ENCODE results near the gene KIFC1. TPM values are rescaled to one million over a fixed set of nuclear protein-coding genes. Genes with fewer than 3 reads are reported as not detected.

KIFC1 gene
- polyA plus RNA-seq, 1 of the 3 experiments (the other 2 are of a cell fraction): 35.9 TPM

DNA sequence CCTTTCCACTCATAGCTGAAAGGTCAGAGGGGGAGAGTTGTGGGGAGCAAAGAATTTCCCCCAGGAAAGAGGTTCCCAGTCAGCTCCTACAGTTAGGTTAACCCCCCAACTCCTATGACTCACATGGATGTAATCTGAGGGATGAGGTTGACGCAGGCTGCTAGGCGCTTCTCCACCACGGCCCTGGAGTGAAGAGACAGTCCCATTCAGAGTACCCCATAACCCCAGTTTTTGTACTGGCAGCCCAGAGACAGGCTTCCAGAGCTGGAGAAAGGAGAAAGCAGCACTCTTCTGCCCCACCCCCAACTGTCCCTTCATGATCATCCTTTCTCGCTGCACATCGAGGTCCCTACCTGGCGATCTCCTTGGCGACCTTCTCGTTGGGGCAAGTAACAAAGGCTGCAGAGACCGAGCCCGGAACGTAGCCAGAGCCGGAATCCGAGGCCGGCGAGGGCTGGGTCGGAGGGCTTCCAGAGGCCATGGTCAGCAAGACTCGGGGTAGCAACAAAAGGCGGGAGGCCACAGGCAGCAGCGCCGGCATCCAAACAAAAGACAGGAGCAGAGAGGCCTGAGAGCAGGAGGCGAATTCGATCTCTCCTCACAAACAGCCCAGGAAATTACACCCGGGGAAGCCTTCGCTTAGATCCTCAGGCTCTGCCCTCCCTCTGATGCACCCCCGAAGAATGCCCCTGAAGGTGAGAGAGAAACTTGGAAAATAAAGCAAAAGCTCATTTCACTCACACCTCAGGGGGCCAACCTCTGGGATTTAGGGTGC lies 25.7 kb downstream of the KIFC1 start:
- Histone ChIP-seq H3K9me3 (no peaks in the 10 kb centered on the region), H3K4me3 (ENCODE audit: low read depth in 2 of 2, low read length in 1 of 2) (peak overlapping the region; percentile 68 to 87), H3K9me2 (no peaks in the 10 kb centered on the region), H3K27ac (ENCODE audit: low read depth in 2 of 2, low read length in 1 of 2) (peak overlapping the region; percentile 90 to 91), H3K27me3 (ENCODE audit: insufficient read depth) (no peaks in the 10 kb centered on the region), H3K4me2 (peak overlapping the region; percentile 94), H3K9ac (peak overlapping the region; percentile 87), H3K4me1 (ENCODE audit: control insufficient read depth in 1 of 2, insufficient read depth in 2 of 2, low read depth in 1 of 2, low read length in 1 of 2) (peaks cover 22 to 46% of the 10 kb centered on the region in 2 experiments), H3K36me3 (replicated peaks in 1 of 2; ENCODE audit: control insufficient read depth in 1 of 2, insufficient read depth in 2 of 2, low read length in 1 of 2) (peaks cover 18 to 42% of the 10 kb centered on the region in 2 experiments), H4K20me1 (ENCODE audit: insufficient read depth) (0 out of 2 replicates have a peak, but pooled peaks cover 5% of the 10 kb centered on the region), H3F3A (replicated peaks; ENCODE audit: insufficient read depth) (peaks cover 18% of the 10 kb centered on the region), H3K79me2 (ENCODE audit: insufficient read depth) (peaks cover 53% of the 10 kb centered on the region), H2AFZ (ENCODE audit: low read depth) (peak overlapping the region; percentile 61; the same call in 1 of the 2 replicates)
- no peak for DNase-seq
- WGBS (ENCODE audit: low lambda C conversion rate): 1% methylated on average over 25 of the region's 25 CpGs
- ChIA-PET CTCF (interaction anchor here (0.7 to 2.4 kb wide), 5 partner anchors 9 to 27 kb away, joined by 4 to 12 read pairs (median 6); no protein-coding TSS in a partner anchor), POLR2A (interaction anchor here (0.6 to 2.0 kb wide), 3 partner anchors 37 to 1519 kb away, joined by 3 to 8 read pairs (median 3); partner anchors contain the start of genes RPS18, VPS52 and ZBTB9)
- peak; percentile 86; the same call in 1 of the 2 replicates for TF ChIP-seq SIN3A (IDR thresholded peaks at IDR 0.05; ENCODE audit: borderline replicate concordance, low read depth, low read length)
- peak; percentile 64; the same call in 1 of the 2 replicates for TF ChIP-seq JUND (IDR thresholded peaks at IDR 0.05)
- no peak for TF ChIP-seq SMC3 (IDR thresholded peaks at IDR 0.05; ENCODE audit: low read depth, low read length)
- no peak for TF ChIP-seq EZH2phosphoT487 (IDR thresholded peaks at IDR 0.05; ENCODE audit: borderline replicate concordance, low read depth)
- peak; percentile 86; the same call in 1 of the 2 replicates for TF ChIP-seq FOSL2 (IDR thresholded peaks at IDR 0.05; ENCODE audit: borderline replicate concordance, low read depth)
- no peak for TF ChIP-seq RFX5 (IDR thresholded peaks at IDR 0.05; ENCODE audit: low read length)
- no peak for TF ChIP-seq NRF1 (IDR thresholded peaks at IDR 0.05; ENCODE audit: low read depth, low read length)
- TF ChIP-seq PBX3 (IDR thresholded peaks at IDR 0.05): 0 out of 2 replicates have a peak, but pooled peaks have one; percentile 2
- TF ChIP-seq MAX (IDR thresholded peaks at IDR 0.05; ENCODE audit: low read depth): no peak

DNA sequence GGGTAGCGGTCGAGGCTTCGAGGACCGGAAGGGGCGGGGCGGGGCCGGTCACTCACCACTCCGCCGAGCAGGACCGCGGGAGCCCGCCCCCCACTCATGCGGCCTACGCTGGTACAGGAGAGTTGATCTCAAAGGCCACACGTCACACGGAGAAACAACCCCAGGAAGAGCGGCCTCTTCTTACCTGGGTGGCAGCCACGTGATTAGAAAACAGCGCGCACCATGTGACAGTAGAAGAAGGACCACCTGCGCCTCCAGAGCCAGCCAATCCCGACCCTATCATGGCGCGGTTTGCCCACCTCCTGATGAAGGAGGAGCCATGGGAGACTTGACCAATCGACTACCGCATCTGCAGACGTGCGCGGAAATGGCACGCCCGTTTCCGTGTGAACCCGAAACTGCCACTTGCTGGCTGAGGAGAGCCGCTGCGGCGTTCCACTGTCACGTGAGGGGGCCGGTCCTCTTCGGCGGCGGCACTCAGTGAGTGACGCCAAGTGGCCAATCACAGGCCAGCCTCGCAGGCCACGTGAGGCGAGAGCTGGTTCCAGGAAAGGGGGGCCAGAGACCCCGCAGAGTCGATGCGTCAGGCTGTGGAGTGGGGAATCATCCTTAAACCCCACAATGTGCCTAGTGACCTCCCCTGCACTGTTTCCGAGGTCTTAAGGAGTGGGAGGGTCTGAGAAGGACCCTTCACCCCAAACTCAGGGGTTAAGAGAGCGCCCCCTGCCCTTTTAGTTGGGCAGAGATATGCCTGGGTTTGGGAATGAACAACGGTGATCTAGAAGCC lies 26.5 kb downstream of the KIFC1 start, which contains the start of gene CUTA:
CUTA (minus strand) TSS at position 205 of the 787 bp plus-strand sequence; CDS start at position 98, 107 bp downstream.
- Histone ChIP-seq H3K4me2 (peak within 1 kb of the TSS; percentile 94), H3K27ac (ENCODE audit: low read depth in 2 of 2, low read length in 1 of 2) (peak within 1 kb of the TSS; percentile 91 to 94), H3K79me2 (ENCODE audit: insufficient read depth) (peaks cover 45% of the 10 kb centered on the region), H3K9me2 (no peaks in the 10 kb centered on the region), H3K27me3 (ENCODE audit: insufficient read depth) (no peaks in the 10 kb centered on the region), H3K4me3 (ENCODE audit: low read depth in 2 of 2, low read length in 1 of 2) (peak within 1 kb of the TSS; percentile 68 to 87), H4K20me1 (ENCODE audit: insufficient read depth) (0 out of 2 replicates have a peak, but pooled peaks cover 5% of the 10 kb centered on the region), H2AFZ (ENCODE audit: low read depth) (peak within 1 kb of the TSS; percentile 72; the same call in 1 of the 2 replicates), H3K4me1 (ENCODE audit: control insufficient read depth in 1 of 2, insufficient read depth in 2 of 2, low read depth in 1 of 2, low read length in 1 of 2) (peaks cover 22 to 44% of the 10 kb centered on the region in 2 experiments), H3K36me3 (replicated peaks in 1 of 2; ENCODE audit: control insufficient read depth in 1 of 2, insufficient read depth in 2 of 2, low read length in 1 of 2) (peaks cover 11 to 35% of the 10 kb centered on the region in 2 experiments), H3K9ac (peak within 1 kb of the TSS; percentile 87), H3F3A (replicated peaks; ENCODE audit: insufficient read depth) (peaks cover 13% of the 10 kb centered on the region), H3K9me3 (no peaks in the 10 kb centered on the region)
- ChIA-PET CTCF (interaction anchor here (0.6 to 2.4 kb wide), 9 partner anchors 8 to 283 kb away, joined by 3 to 12 read pairs (median 5); no protein-coding TSS in a partner anchor), POLR2A (interaction anchor here (0.5 to 2.0 kb wide), 8 partner anchors 13 to 1520 kb away, joined by 3 to 8 read pairs (median 3); partner anchors contain the start of genes RPS18, VPS52 and ZBTB9)
- DNase-seq: peak; percentile 92
- WGBS (ENCODE audit: low lambda C conversion rate): 2% methylated on average over 31 of the region's 51 CpGs
- TF ChIP-seq SIN3A (IDR thresholded peaks at IDR 0.05; ENCODE audit: borderline replicate concordance, low read depth, low read length) (0 out of 2 replicates have a peak, but pooled peaks have one; percentile 34), SMC3 (IDR thresholded peaks at IDR 0.05; ENCODE audit: low read depth, low read length) (no peak), RXRA (IDR thresholded peaks at IDR 0.05; ENCODE audit: borderline replicate concordance, low read depth) (no peak), TAF1 (IDR thresholded peaks at IDR 0.05; ENCODE audit: borderline replicate concordance, low read depth, low read length) (0 out of 2 replicates have a peak, but pooled peaks have one; percentile 53), MAX (IDR thresholded peaks at IDR 0.05; ENCODE audit: low read depth) (peak; percentile 95), NFIC (IDR thresholded peaks at IDR 0.05; ENCODE audit: borderline replicate concordance) (no peak), POLR2AphosphoS5 (IDR thresholded peaks at IDR 0.05; ENCODE audit: low read depth, low read length) (peak; percentile 61), FOXJ3 (CRISPR knock-in tag; IDR thresholded peaks at IDR 0.05) (no peak), TCF12 (IDR thresholded peaks at IDR 0.05) (no peak; the same call in 1 of the 2 replicates), PBX3 (IDR thresholded peaks at IDR 0.05) (peak; percentile 42; the same call in 1 of the 2 replicates), MEF2A (IDR thresholded peaks at IDR 0.05; ENCODE audit: borderline replicate concordance, low read depth) (no peak)
- TF ChIP-seq, protein P1, sequence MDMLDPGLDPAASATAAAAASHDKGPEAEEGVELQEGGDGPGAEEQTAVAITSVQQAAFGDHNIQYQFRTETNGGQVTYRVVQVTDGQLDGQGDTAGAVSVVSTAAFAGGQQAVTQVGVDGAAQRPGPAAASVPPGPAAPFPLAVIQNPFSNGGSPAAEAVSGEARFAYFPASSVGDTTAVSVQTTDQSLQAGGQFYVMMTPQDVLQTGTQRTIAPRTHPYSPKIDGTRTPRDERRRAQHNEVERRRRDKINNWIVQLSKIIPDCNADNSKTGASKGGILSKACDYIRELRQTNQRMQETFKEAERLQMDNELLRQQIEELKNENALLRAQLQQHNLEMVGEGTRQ (IDR thresholded peaks at IDR 0.05; ENCODE audit: borderline replicate concordance, low read depth, low read length): peak; percentile 99
- TF ChIP-seq, protein P2, sequence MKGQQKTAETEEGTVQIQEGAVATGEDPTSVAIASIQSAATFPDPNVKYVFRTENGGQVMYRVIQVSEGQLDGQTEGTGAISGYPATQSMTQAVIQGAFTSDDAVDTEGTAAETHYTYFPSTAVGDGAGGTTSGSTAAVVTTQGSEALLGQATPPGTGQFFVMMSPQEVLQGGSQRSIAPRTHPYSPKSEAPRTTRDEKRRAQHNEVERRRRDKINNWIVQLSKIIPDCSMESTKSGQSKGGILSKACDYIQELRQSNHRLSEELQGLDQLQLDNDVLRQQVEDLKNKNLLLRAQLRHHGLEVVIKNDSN (IDR thresholded peaks at IDR 0.05; ENCODE audit: borderline replicate concordance, low read depth): peak; percentile 99

Measured in SK-N-SH (cell line).